RWPE1 (cell line): ENCODE results near the gene CCL5.
"Not testable (repeated sequence)": the region's sequence is repeated elsewhere in the genome, so short reads cannot be mapped to it uniquely, and the experiment has no call there.

ENCODE experiments used
- CTCF ChIA-PET: fragments of 350-600 bp; sonication (Branson Sonifier 250); formaldehyde crosslinking; extraction: SDS; loops from one replicate; lab custom pipeline; 2021; lab: Yijun Ruan, JAX
- POLR2A ChIA-PET: fragments of 400-600 bp; formaldehyde crosslinking; extraction: SDS; loops from one replicate; lab custom pipeline; 2020; ENCODE audit warnings: antibody characterized with exemption; ENCODE audit not compliant: low non-redundant PET; lab: Yijun Ruan, JAX
- DNase-seq: peaks from one replicate; pipeline ENCODE4 v3.0.0; 2012; ENCODE audit warnings: low spot score
- H3K27ac ChIP-seq: fragments of 450-650 bp; 2 replicates; pipeline ENCODE4 v1.5.1; 2017
- TF ChIP-seq, protein P1 (sequence below): fragments of 450-650 bp; conservative IDR thresholded peaks from 2 replicates; pipeline ENCODE4 v1.5.1; 2017; ENCODE audit warnings: low read depth, mild to moderate bottlenecking

The CCL5 gene

GRCh38 chr17:35900280-35900679 is 20.1 kb upstream of the CCL5 start:
- DNase-seq: peak; percentile 23
- no peak overlapping the region for H3K27ac ChIP-seq
- ChIA-PET CTCF (interaction anchor here (0.7 kb wide), 1 partner anchor 680 kb away, joined by 8 read pairs; no protein-coding TSS in a partner anchor), POLR2A (no interaction called here)
- TF ChIP-seq, protein P1, sequence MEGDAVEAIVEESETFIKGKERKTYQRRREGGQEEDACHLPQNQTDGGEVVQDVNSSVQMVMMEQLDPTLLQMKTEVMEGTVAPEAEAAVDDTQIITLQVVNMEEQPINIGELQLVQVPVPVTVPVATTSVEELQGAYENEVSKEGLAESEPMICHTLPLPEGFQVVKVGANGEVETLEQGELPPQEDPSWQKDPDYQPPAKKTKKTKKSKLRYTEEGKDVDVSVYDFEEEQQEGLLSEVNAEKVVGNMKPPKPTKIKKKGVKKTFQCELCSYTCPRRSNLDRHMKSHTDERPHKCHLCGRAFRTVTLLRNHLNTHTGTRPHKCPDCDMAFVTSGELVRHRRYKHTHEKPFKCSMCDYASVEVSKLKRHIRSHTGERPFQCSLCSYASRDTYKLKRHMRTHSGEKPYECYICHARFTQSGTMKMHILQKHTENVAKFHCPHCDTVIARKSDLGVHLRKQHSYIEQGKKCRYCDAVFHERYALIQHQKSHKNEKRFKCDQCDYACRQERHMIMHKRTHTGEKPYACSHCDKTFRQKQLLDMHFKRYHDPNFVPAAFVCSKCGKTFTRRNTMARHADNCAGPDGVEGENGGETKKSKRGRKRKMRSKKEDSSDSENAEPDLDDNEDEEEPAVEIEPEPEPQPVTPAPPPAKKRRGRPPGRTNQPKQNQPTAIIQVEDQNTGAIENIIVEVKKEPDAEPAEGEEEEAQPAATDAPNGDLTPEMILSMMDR: no peak

GRCh38 chr17:35898283-35899070 is 18.3 kb upstream of the CCL5 start:
- POLR2A ChIA-PET: interaction anchor here (0.6 kb wide), 1 partner anchor 45 kb away, joined by 3 read pairs; no protein-coding TSS in a partner anchor
- H3K27ac ChIP-seq: no peak overlapping the region
- DNase-seq: no peak
- CTCF ChIA-PET: no interaction called here
- TF ChIP-seq, protein P1: no peak

DNA sequence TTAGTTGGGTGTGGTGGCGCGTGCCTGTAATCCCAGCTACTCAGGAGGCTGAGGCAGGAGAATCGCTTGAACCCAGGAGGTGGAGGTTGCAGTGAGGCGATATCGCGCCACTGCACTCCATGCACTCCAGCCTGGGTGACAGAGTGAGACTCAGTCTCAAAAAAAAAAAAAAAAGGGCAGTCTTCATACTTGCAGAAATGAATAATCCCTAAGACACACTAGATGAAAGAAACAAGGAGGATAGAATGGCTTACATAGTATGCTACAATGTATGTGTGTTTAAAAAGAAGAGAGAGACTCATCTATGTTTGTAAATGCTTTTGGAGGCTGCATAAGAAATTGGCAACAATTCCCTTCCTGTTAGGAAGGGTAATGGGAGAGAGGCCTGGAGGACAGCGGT is 17.6 kb upstream of the CCL5 start:
- H3K27ac ChIP-seq, POLR2A ChIA-PET, CTCF ChIA-PET: not testable (repeated sequence)

DNA sequence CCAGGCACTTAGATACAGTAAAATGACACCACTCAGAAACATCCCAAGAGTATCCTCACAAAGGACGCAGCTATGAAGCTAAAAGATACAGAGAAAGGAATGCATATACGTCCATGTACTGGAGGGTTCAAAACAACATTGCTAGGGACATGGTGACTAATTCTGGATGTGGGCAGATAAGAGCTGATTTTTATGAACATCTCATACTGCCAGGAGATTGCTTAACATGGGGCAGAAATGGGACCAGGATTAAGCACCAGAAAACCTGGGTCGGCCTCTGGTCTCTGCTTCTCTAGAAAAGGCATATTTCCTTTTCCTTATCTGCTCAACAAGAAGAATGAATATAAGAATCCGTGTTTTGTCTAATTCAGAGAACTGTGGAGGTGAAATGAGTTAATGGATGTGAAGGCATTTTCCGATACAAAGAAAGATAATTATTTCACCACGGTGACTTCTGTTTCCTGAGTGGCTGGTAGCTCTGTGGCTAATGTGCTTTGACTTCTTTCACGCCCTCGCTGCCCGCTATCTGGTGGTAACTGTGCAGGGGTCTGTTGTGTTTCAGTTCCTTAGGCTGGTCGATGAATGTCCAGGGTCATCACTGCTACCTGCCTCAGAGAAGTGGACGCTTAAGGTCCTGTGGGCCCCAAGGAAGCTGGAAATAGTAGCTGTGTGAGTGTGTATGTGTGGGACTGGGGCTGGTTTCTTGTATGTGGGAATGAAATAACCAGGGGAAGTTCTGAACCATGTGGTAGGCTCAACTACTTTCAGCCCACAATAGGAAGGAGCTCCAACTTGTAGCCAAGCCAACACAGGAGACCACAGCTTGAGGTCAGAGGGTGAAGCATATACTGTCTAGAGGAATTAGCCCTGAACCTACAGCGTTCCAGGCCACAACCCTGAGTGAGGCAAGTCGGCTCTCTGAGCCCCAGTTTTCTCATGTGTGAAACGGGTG is 15.8 kb upstream of the CCL5 start:
- POLR2A ChIA-PET: no interaction called here
- DNase-seq: no peak
- CTCF ChIA-PET: interaction anchor here (0.6 kb wide), 1 partner anchor 1353 kb away, joined by 5 read pairs; no protein-coding TSS in a partner anchor
- H3K27ac ChIP-seq: no peak overlapping the region
- TF ChIP-seq, protein P1: no peak

More for the DNA sequence above, 17.6 kb upstream of the CCL5 start:
- DNase-seq: not testable (repeated sequence)

DNA sequence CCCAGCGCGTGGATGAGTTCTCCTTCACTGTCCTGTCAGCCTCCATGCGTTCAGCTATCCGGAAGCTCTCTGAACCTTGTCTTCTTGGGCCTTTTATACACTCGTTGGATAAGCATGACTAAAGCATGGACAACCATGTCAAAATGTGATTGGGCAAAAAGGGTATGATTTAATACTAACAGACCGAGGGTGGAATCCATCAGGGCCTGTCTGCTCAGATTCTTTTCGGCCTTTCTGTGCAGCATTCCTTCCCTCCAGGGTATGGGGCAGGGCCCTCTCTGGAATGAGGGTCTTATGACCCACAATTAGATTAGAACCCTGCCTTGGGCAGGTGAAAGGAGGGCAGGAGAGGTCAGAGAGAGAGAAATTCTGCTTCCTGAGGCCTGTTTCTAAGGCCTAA is 14.0 kb upstream of the CCL5 start:
- DNase-seq: no peak
- no peak overlapping the region for H3K27ac ChIP-seq
- ChIA-PET CTCF (no interaction called here), POLR2A (no interaction called here)
- TF ChIP-seq, protein P1: no peak

DNA sequence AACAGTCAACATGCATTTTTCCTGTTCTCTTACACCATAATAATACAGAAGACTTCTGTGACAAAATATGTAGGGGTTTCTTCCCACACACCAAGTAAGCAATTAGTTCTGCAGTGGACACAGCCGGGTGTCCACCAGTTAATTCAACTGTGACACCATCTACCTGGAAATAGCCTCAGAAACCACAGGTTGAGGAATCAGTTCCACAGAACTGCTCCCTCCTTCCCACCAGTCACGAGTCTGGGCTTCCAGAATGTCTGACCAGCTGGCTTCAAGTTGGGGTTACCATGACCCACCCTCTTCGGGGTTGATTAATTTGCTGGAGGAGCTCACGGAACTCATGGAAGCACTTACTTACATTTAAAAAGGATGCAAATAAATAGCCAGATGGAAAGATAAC is 13.6 kb upstream of the CCL5 start:
- DNase-seq: no peak
- TF ChIP-seq, protein P1: no peak
- H3K27ac ChIP-seq: no peak overlapping the region
- ChIA-PET CTCF (no interaction called here), POLR2A (no interaction called here)
